Naive thymus-derived CD8-positive, alpha-beta T cell (primary cell): Measurements from ENCODE around the gene ALDH8A1. TPM values are rescaled to one million over a fixed set of nuclear protein-coding genes. Genes with fewer than 3 reads are reported as not detected.

ENCODE experiments used
- ATAC-seq, 2 donors: fragments of 150-1000 bp; cut with Tn5 transposase in 1 of 2; sonication (Bioruptor Pico), chemical (Tn5 transposase) in 1 of 2; 1 replicate in 1 of 2; 2 replicates in 1 of 2; pipeline ENCODE4 v1.10.0; 2021; ENCODE audit warnings: mild to moderate bottlenecking in 2 of 2, moderate library complexity in 2 of 2
- POLR2A ChIA-PET: fragments of 350-600 bp; sonication (Branson Sonifier 250); formaldehyde crosslinking; loops from one replicate; lab custom pipeline; 2021; ENCODE audit warnings: antibody characterized with exemption; lab: Charles Lee
- DNase-seq, 10 donors: peaks; one replicate each; pipeline versions ENCODE4 v3.0.0 to v3.0.0-alpha.2; 2020 to 2022
- H3K27ac Mint-ChIP-seq, 10 donors: one replicate each; pipeline ENCODE4 v1.8.0; 2020 to 2022; ENCODE audit warnings: mild to moderate bottlenecking in 10 of 10, mixed read lengths in 10 of 10, moderate library complexity in 4 of 10, inconsistent platforms in 1 of 10
- H3K27me3 Mint-ChIP-seq, 5 donors: one replicate each; pipeline ENCODE4 v1.8.0; 2021 to 2022; ENCODE audit warnings: mixed read lengths in 5 of 5
- H3K36me3 Mint-ChIP-seq, 3 donors: one replicate each; pipeline ENCODE4 v1.8.0; 2020 to 2022; ENCODE audit warnings: mixed read lengths in 3 of 3, mild to moderate bottlenecking in 2 of 3, inconsistent platforms in 1 of 3
- H3K4me1 Mint-ChIP-seq, 4 donors: one replicate each; pipeline ENCODE4 v1.8.0; 2021 to 2022; ENCODE audit warnings: mixed read lengths in 4 of 4
- H3K4me3 Mint-ChIP-seq, 10 donors: one replicate each; pipeline ENCODE4 v1.8.0; 2020 to 2022; ENCODE audit warnings: mild to moderate bottlenecking in 10 of 10, mixed read lengths in 10 of 10, moderate library complexity in 6 of 10, inconsistent platforms in 1 of 10
- H3K9me3 Mint-ChIP-seq, 9 donors: one replicate each; pipeline ENCODE4 v1.8.0; 2020 to 2022; ENCODE audit warnings: mixed read lengths in 9 of 9, mild to moderate bottlenecking in 3 of 9, inconsistent platforms in 1 of 9, moderate library complexity in 1 of 9
- polyA plus RNA-seq, 3 donors: library from polyadenylated mRNA; unstranded; fragments of 300-500 nt; fragmentation: Illumina TruSeq; gene quantifications; one replicate each; pipeline ENCODE4 v1.2.3, GENCODE V29; 2021
- total RNA-seq, 8 experiments: library from RNA in 2 of 8; stranded (reverse) in 2 of 8; gene quantifications; one replicate each; pipeline ENCODE4 v1.2.3 and lab custom pipeline; 2021 to 2026

Gene ALDH8A1
- total and polyA plus RNA-seq, 5 experiments from 2014 or later: 0.12 to 7.6 (median 2.4) TPM; not detected in 1

DNA sequence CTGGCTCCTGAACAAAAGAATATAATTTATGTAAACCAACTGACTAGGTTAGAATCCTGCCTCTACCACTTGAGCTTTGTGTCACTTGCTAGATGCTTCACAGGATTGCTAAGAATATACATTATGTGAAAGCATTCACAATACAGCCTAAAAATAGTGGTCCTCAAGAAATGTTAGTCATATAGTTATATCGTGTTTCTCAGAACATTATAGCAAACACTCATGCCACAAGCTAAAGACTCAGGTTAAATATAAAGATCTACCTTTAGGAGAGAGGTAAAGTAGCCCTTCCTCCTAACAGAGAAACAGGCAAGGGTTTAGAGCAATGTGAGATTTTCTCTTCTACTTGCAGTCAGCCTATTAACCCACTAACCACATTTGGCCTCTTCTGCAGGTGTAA lies 17.8 kb upstream of the ALDH8A1 start:
- H3K4me1 Mint-ChIP-seq: peaks cover 0 to 6% (median 0%) of the 10 kb centered on the region in 4 donors
- no peak overlapping the region for H3K4me3 Mint-ChIP-seq
- ATAC-seq (no peak), DNase-seq (no peak)
- H3K27me3 Mint-ChIP-seq: no peaks in the 10 kb centered on the region
- H3K27ac Mint-ChIP-seq: peak overlapping the region in 1 of 10 donors; percentile 17
- POLR2A ChIA-PET: no interaction called here
- peaks cover 0 to 1% (median 0%) of the 10 kb centered on the region in 9 donors for H3K9me3 Mint-ChIP-seq
- H3K36me3 Mint-ChIP-seq: peaks cover 7 to 78% (median 31%) of the 10 kb centered on the region in 3 donors

DNA sequence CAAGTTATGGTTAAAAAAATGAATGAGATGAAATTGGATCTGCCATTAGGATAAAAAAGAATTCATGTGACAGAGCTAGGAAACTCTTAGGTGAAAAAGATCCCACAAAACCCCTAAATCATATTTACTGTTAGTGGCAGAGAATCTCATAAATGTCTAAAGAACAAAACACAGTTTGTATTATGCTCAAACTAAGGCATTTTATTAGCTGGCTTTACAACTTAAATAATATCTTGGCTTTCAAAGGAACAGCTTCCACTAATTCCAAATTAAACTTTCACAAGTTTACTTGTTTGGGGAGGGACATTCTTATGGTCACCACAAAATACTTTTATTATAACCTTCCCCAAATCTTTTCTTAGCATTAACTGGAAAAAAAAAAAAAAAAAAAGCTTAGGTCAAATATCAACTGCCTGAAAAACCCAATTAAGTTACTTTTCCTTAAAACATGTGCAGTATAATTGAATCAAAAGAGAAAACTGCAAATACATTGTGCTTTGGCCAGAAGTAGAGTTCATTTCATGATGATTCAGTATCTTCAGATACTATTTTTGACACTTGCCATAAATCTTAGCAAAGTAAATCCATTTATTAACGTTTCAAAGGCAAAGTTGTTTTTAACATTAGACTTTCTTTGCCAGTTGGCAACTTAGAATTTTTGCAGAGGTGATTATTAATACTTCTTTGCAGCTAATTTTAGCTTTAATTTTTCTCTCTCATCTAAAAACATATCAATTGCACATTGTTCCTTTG lies 14.7 kb upstream of the ALDH8A1 start:
- Mint-ChIP-seq H3K9me3 (peaks cover 0 to 18% (median 5%) of the 10 kb centered on the region in 9 donors), H3K4me3 (no peak overlapping the region), H3K4me1 (no peaks in the 10 kb centered on the region), H3K27ac (peak overlapping the region in 1 of 10 donors; percentile 39), H3K27me3 (no peaks in the 10 kb centered on the region), H3K36me3 (peaks cover 27 to 82% (median 47%) of the 10 kb centered on the region in 3 donors)
- ATAC-seq (no peak), DNase-seq (no peak)
- POLR2A ChIA-PET: interaction anchor here (0.6 kb wide), 1 partner anchor 219 kb away, joined by 3 read pairs; no protein-coding TSS in a partner anchor

DNA sequence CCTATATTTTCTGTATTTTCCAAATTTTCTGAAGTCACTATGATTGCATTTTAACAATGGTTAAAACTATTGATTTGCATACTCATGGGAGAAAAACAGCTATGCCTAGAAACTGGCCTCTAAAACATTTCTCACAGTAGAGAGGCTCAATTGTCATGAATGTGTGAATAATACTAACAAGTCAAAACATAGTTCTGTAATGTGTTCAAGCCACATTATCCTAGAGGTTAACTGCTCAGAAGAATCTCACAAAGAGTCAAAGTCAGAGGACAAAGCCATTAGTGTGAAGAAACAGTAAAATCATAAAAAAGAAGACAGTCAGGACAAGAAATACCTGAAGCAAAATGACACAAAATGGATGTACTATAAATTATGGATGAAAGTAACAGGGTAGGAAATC lies 12.5 kb upstream of the ALDH8A1 start:
- Mint-ChIP-seq H3K27me3 (no peaks in the 10 kb centered on the region), H3K36me3 (peaks cover 27 to 72% (median 55%) of the 10 kb centered on the region in 3 donors), H3K9me3 (peaks cover 0 to 24% (median 5%) of the 10 kb centered on the region in 9 donors), H3K4me3 (no peak overlapping the region), H3K4me1 (no peaks in the 10 kb centered on the region), H3K27ac (no peak overlapping the region)
- POLR2A ChIA-PET: no interaction called here
- no peak for ATAC-seq
- DNase-seq: no peak

DNA sequence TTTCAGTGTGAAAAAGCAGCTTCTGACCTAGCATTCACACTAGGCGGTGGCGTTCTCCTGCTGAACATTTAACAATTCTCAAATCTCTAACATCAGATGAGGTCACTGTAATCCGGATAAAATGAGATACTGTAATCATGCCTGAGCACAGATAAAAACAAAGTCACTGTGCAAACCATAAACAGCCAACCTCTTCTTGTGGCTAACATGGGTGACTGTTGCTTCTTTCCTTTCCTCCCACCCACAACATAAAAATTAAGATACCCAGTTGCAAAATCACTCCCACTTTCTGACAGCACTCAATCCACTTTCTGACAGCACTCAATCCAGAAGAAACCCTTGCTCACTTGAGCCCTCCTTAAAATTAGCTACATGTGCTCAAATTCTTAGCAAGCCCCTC lies 11.5 kb upstream of the ALDH8A1 start:
- H3K36me3 Mint-ChIP-seq: peaks cover 27 to 62% (median 53%) of the 10 kb centered on the region in 3 donors
- H3K9me3 Mint-ChIP-seq: peaks cover 0 to 24% (median 5%) of the 10 kb centered on the region in 9 donors
- H3K4me3 Mint-ChIP-seq: no peak overlapping the region
- peak overlapping the region in 1 of 10 donors; percentile 7 for H3K27ac Mint-ChIP-seq
- H3K27me3 Mint-ChIP-seq: no peaks in the 10 kb centered on the region
- ATAC-seq (no peak), DNase-seq (no peak)
- POLR2A ChIA-PET: no interaction called here
- no peaks in the 10 kb centered on the region for H3K4me1 Mint-ChIP-seq

DNA sequence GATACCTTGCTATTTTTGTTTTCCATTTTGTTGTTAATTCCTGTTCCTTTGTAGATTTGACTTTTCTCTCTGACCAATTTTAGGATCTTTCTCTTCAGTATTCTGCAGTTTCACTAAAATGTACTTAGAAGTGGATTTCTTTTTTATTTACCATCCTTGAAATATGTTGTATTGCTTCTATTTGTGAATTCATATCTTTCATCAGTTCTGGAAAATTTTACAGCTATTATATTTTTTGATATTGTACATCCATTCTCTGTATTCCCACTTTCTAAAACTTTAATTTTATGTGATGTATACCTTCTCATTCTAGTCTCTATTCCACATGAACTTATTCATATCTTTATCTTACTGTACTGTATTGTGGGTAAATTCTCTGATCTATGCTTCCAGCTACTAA lies 9.7 kb upstream of the ALDH8A1 start:
- peaks cover 27 to 47% (median 46%) of the 10 kb centered on the region in 3 donors for H3K36me3 Mint-ChIP-seq
- H3K27ac Mint-ChIP-seq: peak overlapping the region in 1 of 10 donors; percentile 49
- no peak for ATAC-seq
- H3K27me3 Mint-ChIP-seq: no peaks in the 10 kb centered on the region
- H3K4me3 Mint-ChIP-seq: no peak overlapping the region
- H3K9me3 Mint-ChIP-seq: peaks cover 0 to 24% (median 5%) of the 10 kb centered on the region in 9 donors
- POLR2A ChIA-PET: no interaction called here
- DNase-seq: no peak
- no peaks in the 10 kb centered on the region for H3K4me1 Mint-ChIP-seq

DNA sequence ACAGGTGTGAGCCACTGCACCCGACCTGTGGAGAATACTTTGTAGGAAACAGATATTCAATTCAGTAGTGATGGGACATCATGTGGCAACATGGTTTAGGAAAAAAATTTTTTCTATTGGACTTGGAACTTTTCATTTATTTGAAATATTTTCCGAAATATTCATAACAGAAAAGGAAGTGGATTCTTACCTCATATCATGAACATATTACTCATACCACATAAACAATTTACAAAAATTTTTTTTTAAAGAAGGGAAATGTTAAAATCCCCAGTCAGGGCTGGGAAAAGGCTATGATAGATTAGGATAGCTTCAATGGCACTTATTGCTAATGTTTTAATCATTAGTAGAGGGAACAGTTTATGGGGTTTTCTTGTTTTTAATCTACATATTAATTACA lies 6.8 kb upstream of the ALDH8A1 start:
- Mint-ChIP-seq H3K36me3 (peaks cover 13 to 23% (median 20%) of the 10 kb centered on the region in 3 donors), H3K27ac (no peak overlapping the region), H3K4me3 (no peak overlapping the region), H3K27me3 (no peaks in the 10 kb centered on the region), H3K4me1 (peaks cover 0 to 2% (median 0%) of the 10 kb centered on the region in 4 donors), H3K9me3 (peaks cover 0 to 24% (median 4%) of the 10 kb centered on the region in 9 donors)
- DNase-seq (no peak), ATAC-seq (no peak)
- POLR2A ChIA-PET: no interaction called here

DNA sequence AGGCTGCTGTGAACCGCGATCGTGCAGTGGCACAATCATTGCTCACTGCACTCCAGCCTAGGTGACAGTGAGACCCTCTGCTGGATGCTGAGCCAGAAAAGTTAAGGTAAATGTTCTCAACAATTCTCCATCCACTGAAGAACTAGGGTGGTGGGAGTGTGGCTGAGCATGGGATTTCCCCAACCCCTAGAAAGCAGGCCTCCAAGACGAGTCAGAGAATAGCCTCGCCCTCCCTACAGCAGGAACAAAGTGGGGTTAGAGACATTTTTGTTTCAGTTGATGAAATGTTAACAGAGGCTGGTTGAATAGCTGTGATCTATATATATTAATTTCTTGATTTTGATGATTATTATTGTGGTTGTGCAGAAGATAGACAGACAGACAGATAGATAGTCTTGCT lies 6.1 kb upstream of the ALDH8A1 start:
- POLR2A ChIA-PET: no interaction called here
- no peaks in the 10 kb centered on the region for H3K27me3 Mint-ChIP-seq
- H3K4me1 Mint-ChIP-seq: peaks cover 0 to 2% (median 0%) of the 10 kb centered on the region in 4 donors
- peak overlapping the region in 1 of 10 donors; percentile 20 for H3K27ac Mint-ChIP-seq
- peaks cover 0 to 20% (median 4%) of the 10 kb centered on the region in 9 donors for H3K9me3 Mint-ChIP-seq
- H3K4me3 Mint-ChIP-seq: no peak overlapping the region
- ATAC-seq (no peak), DNase-seq (no peak)
- peaks cover 6 to 17% (median 14%) of the 10 kb centered on the region in 3 donors for H3K36me3 Mint-ChIP-seq

DNA sequence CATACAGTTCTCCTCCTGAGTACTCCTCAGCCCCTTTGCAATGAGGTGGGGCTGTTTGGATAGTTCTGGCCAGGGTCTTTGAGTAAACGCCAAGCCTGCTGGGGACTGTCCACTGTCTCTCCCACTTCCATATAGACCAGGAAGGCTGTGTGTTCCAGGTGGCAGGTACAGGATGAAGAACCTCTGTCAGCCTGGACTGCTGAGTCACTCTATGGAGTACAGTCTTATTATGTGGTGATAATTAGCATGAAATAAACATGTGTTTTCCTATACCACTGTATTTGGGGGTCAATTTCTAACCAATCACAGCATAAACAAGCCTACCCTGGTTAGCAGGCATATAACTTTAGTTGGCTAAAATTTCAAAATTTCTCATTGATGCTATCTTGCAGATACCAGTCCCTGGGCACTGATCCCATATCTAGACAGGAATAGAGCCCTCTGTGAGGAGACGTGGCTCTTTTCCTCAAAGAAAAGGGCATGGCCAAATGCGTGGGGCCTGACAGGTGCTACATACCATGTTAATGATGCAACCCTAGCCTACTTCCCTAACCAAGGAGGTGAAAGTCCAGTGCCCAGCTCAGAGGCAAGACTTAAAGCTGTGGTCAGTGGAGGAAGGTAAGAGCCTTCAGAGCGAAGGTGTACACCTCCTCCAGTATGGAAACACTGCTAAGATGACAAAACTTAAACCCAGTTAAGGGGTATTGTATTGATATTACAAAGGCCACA lies 4.5 kb upstream of the ALDH8A1 start:
- no peak overlapping the region for H3K4me3 Mint-ChIP-seq
- ATAC-seq (no peak), DNase-seq (no peak)
- peaks cover 0 to 4% (median 0%) of the 10 kb centered on the region in 9 donors for H3K9me3 Mint-ChIP-seq
- POLR2A ChIA-PET: no interaction called here
- H3K4me1 Mint-ChIP-seq: peaks cover 0 to 4% (median 0%) of the 10 kb centered on the region in 4 donors
- H3K27me3 Mint-ChIP-seq: no peaks in the 10 kb centered on the region
- peaks cover 0 to 6% (median 4%) of the 10 kb centered on the region in 3 donors for H3K36me3 Mint-ChIP-seq
- peak overlapping the region in 4 of 10 donors; percentile 14 to 33 (median 24) for H3K27ac Mint-ChIP-seq

DNA sequence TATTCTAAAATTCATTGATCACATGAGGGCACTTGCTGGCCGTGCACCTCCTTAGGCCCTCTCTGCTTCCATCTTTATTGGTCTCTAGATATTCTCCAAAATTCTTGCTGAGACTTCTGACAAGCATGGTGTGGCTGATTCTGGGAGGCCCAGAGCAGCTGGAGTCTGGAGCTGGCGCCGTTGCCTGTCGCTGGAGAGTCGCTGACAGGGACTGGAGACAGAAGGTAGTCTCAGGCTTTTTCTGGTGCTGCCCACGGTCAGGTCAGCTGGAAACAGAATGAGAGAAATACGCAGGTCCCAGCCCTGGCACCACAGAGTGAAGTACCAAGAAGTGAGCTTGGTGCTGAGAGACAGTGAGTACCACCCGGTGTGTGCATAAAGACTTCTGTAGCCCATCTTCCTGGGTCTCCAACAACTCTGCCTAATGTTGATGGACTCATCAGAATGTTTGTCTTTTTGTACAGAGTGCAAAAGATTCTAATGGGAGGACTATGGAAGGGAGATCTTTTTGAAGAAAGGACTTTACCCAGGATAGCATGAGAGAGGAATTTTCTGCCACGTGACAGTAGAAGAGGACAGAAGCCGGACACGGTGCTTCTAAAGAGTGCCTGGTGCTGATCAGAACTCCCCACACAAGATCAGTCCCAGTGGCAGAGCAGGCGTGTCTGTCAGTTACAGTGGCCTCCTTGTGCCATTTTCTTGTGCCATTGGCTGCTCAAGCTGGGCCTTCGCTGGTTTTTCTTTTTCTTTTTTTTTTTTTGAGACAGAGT lies 1.8 kb upstream of the ALDH8A1 start:
- POLR2A ChIA-PET: no interaction called here
- H3K36me3 Mint-ChIP-seq: peaks cover 0 to 2% (median 0%) of the 10 kb centered on the region in 3 donors
- H3K9me3 Mint-ChIP-seq: no peaks in the 10 kb centered on the region
- peak overlapping the region in 1 of 10 donors; percentile 1 for H3K4me3 Mint-ChIP-seq
- H3K27ac Mint-ChIP-seq: no peak overlapping the region
- peaks cover 0 to 4% (median 0%) of the 10 kb centered on the region in 4 donors for H3K4me1 Mint-ChIP-seq
- no peaks in the 10 kb centered on the region for H3K27me3 Mint-ChIP-seq
- DNase-seq (no peak), ATAC-seq (no peak)

DNA sequence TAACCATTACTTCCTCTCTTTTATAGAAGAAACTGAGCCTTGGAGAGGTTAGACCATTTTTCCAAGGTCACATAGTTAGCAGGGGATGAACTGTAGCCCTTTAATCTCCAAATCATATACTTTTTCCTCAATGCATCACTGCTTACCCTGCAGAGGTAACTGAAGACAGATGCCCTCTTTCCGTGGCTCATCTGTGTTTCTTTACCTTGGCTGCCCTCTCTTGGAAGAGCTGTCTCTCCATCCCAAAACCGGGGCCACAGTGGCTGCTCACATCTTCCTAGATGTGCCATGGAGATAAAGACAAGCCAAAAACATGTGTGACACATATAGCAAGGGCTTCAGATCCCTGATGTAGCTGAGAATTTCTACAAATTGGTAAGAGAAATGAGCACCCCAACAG lies 581 bp upstream of the ALDH8A1 start:
- Mint-ChIP-seq H3K9me3 (no peaks in the 10 kb centered on the region), H3K4me1 (peaks cover 0 to 4% (median 0%) of the 10 kb centered on the region in 4 donors), H3K36me3 (peaks cover 0 to 2% (median 0%) of the 10 kb centered on the region in 3 donors), H3K27ac (peak overlapping the region in 1 of 10 donors; percentile 46), H3K27me3 (no peaks in the 10 kb centered on the region), H3K4me3 (no peak overlapping the region)
- POLR2A ChIA-PET: no interaction called here
- ATAC-seq (no peak), DNase-seq (no peak)

DNA sequence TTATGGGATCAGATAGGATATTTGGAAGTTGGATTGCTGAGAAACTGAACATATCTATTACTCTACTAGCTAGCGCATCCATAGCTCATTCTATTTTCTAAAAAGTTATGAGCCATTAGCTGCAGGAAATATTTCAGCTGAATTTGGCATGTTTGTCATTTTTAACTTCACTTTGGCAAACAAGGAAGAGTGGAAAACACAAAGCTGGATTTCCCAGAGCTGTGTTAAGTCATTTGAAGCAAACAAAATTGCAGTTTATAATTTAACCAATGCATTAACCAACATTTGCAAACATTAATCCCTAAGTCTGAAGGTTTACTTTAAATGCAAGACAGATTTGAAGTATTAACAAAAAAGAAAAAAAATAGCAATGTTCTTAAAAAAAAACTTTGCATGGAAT lies 1.2 kb downstream of the ALDH8A1 start:
- no peak for ATAC-seq
- Mint-ChIP-seq H3K27me3 (no peaks in the 10 kb centered on the region), H3K4me3 (no peak overlapping the region), H3K36me3 (peaks cover 0 to 2% (median 0%) of the 10 kb centered on the region in 3 donors), H3K4me1 (peaks cover 0 to 4% (median 0%) of the 10 kb centered on the region in 4 donors), H3K27ac (no peak overlapping the region), H3K9me3 (no peaks in the 10 kb centered on the region)
- POLR2A ChIA-PET: no interaction called here
- DNase-seq: no peak

DNA sequence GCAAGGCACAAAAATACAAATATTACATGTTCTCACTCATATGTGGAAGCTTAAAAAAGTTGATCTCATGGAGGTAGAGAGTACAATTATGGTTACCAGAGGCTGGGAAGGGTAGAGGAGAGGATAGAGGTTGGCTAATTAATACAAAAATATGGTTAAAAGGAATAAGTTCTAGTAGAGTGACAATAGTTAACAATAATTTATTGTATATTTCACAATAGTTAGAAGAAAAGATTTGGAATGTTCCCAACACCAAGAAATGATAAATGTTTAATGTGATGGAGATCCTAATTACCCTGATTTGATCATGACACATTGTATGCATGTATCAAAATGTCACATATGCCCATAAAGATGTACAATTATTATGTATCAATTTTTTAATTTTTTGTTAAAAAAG lies 1.8 kb downstream of the ALDH8A1 start:
- Mint-ChIP-seq H3K27me3 (no peaks in the 10 kb centered on the region), H3K36me3 (peaks cover 0 to 2% (median 0%) of the 10 kb centered on the region in 3 donors), H3K27ac (no peak overlapping the region), H3K9me3 (no peaks in the 10 kb centered on the region), H3K4me3 (no peak overlapping the region), H3K4me1 (peaks cover 0 to 2% (median 0%) of the 10 kb centered on the region in 4 donors)
- ATAC-seq: no peak
- POLR2A ChIA-PET: no interaction called here
- DNase-seq: no peak
